Activated naive CD8-positive, alpha-beta T cell treated with anti-CD3 and anti-CD28 coated beads for 36 hours (primary cell): ENCODE measurements around the gene UBAC1. TPM values are rescaled to one million over a fixed set of nuclear protein-coding genes. Genes with fewer than 3 reads are reported as not detected.
"Not testable (repeated sequence)": the region's sequence is repeated elsewhere in the genome, so short reads cannot be mapped to it uniquely, and the experiment has no call there.

ENCODE experiments used
- DNase-seq: peaks from one replicate; pipeline ENCODE4 v3.0.0; 2021
- H3K27ac Mint-ChIP-seq: one replicate; pipeline ENCODE4 v1.8.0; 2022; ENCODE audit warnings: mild to moderate bottlenecking, moderate library complexity, mixed read lengths
- H3K27me3 Mint-ChIP-seq: one replicate; pipeline ENCODE4 v1.8.0; 2022; ENCODE audit warnings: mild to moderate bottlenecking, mixed read lengths
- H3K36me3 Mint-ChIP-seq: one replicate; pipeline ENCODE4 v1.8.0; 2021; ENCODE audit warnings: mild to moderate bottlenecking, mixed read lengths
- H3K4me1 Mint-ChIP-seq: one replicate; pipeline ENCODE4 v1.8.0; 2021; ENCODE audit warnings: mixed read lengths
- H3K4me3 Mint-ChIP-seq: one replicate; pipeline ENCODE4 v1.8.0; 2022; ENCODE audit warnings: mild to moderate bottlenecking, moderate library complexity, mixed read lengths
- H3K9me3 Mint-ChIP-seq: one replicate; pipeline ENCODE4 v1.8.0; 2022; ENCODE audit warnings: mixed read lengths
- total RNA-seq, 2 experiments: library from RNA; stranded (reverse); gene quantifications; one replicate each; pipeline ENCODE4 v1.2.3, GENCODE V29; 2021

Gene UBAC1
- total RNA-seq, 2 experiments from 2014 or later: 30.0 to 32.6 TPM

GRCh38 chr9:135919318-135919890 lies 41.8 kb downstream of the UBAC1 start:
- Mint-ChIP-seq H3K27ac (no peak overlapping the region), H3K4me1 (peaks cover 3% of the 10 kb centered on the region), H3K4me3 (no peak overlapping the region), H3K9me3 (peaks cover 36% of the 10 kb centered on the region), H3K27me3 (no peaks in the 10 kb centered on the region), H3K36me3 (peaks cover 38% of the 10 kb centered on the region)
- no peak for DNase-seq

DNA sequence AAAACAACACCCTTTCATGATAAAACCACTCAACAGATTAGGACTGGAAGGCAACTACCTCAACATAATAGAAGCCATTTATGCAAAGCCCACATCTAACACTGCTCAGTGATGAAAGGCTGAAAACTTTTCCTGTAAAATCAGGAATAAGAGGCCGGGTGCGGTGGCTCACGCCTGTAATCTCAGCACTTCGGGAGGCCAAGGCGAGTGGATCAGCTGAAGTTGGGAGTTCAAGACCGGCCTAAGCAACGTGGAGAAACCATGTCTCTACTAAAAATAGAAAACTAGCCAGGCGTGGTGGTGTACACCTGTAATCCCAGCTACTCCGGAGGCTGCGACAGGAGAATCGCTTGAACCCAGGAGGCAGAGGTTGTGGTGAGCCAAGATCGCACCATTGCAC lies 44.9 kb downstream of the UBAC1 start:
- H3K27me3 Mint-ChIP-seq, H3K4me3 Mint-ChIP-seq, DNase-seq, H3K4me1 Mint-ChIP-seq, H3K27ac Mint-ChIP-seq: not testable (repeated sequence)
- peaks cover 44% of the 10 kb centered on the region for H3K9me3 Mint-ChIP-seq
- H3K36me3 Mint-ChIP-seq: peaks cover 69% of the 10 kb centered on the region

- Mint-ChIP-seq H3K27ac (no peak overlapping the region), H3K9me3 (peaks cover 44% of the 10 kb centered on the region), H3K4me3 (no peak overlapping the region), H3K27me3 (no peaks in the 10 kb centered on the region), H3K4me1 (peaks cover 7% of the 10 kb centered on the region), H3K36me3 (peaks cover 82% of the 10 kb centered on the region)
- DNase-seq: no peak
These were observed 46.3 kb downstream of the UBAC1 start for GRCh38 chr9:135914921-135915320.

DNA sequence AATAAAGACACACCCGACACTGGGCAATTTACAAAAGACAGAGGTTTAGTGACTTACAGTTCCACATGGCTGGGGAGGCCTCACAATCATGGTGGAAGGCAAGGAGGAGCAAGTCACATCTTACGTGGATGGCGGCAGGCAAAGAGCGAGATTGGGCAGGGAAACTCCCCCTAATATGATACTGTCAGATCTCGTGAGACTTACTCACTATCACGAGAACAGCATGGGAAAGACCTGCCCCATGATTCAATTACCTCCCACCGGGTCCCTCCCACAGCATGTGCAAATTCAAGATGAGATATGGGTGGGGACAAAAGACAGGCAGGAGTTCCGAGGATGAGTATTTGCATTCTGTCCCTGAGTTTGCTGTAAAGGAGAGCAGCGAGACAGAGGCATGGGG lies 49.9 kb downstream of the UBAC1 start:
- not testable (repeated sequence) for H3K27ac Mint-ChIP-seq

DNA sequence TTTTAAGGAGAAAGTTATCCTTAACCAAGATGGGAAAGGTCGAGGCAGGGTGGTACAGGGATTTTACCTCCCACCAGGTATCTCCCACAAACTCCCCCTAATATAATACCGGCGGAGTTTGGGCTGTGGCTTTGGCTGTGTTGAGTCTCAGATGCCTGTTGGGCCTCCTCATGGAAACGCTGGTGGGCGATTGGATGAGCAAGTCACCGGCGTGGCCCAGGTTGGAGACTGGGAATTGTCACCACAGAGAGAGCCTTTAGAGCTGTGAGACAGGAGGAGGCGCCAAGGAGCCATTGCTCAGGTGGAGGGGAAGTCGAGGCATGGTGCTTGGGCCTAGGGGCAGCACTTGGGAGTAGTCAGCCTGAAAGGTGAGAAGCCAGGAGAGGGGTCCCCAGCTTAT lies 50.4 kb downstream of the UBAC1 start:
- Mint-ChIP-seq H3K36me3 (peaks cover 69% of the 10 kb centered on the region), H3K9me3 (peaks cover 21% of the 10 kb centered on the region), H3K4me3 (no peak overlapping the region), H3K27me3 (no peaks in the 10 kb centered on the region), H3K27ac (no peak overlapping the region), H3K4me1 (peaks cover 26% of the 10 kb centered on the region)
- DNase-seq: no peak

More for the DNA sequence above, 49.9 kb downstream of the UBAC1 start:
- not testable (repeated sequence) for DNase-seq, H3K4me3 Mint-ChIP-seq, H3K27me3 Mint-ChIP-seq
- Mint-ChIP-seq H3K4me1 (peaks cover 21% of the 10 kb centered on the region), H3K9me3 (peaks cover 26% of the 10 kb centered on the region), H3K36me3 (peaks cover 74% of the 10 kb centered on the region)

GRCh38 chr9:135910216-135910615 lies 51.0 kb downstream of the UBAC1 start:
- no peak for DNase-seq
- Mint-ChIP-seq H3K27ac (no peak overlapping the region), H3K27me3 (no peaks in the 10 kb centered on the region), H3K4me1 (peaks cover 31% of the 10 kb centered on the region), H3K4me3 (no peak overlapping the region), H3K9me3 (peaks cover 16% of the 10 kb centered on the region), H3K36me3 (peaks cover 65% of the 10 kb centered on the region)

DNA sequence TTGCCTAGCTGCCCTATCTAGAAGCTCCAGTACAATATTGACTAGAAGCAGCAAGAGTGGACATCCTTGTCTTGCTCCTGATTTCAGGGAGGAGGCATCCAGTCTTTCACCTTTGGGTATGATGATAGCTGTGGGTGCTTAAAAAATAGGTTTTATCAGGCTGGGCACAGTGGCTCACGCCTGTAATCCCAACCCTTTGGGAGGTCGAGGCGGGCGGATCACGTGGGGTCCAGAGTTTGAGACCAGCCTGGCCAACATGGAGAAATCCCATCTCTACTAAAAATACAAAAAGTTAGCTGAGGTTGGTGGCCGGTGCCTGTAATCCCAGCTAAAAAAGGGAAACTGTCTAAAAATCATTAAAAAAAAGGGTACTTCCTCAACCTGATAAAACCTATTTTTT lies 51.8 kb downstream of the UBAC1 start:
- no peaks in the 10 kb centered on the region for H3K27me3 Mint-ChIP-seq
- H3K4me1 Mint-ChIP-seq: peaks cover 33% of the 10 kb centered on the region
- peak overlapping the region; percentile 81 for H3K4me3 Mint-ChIP-seq
- DNase-seq: no peak
- peaks cover 65% of the 10 kb centered on the region for H3K36me3 Mint-ChIP-seq
- H3K27ac Mint-ChIP-seq: no peak overlapping the region
- H3K9me3 Mint-ChIP-seq: peaks cover 10% of the 10 kb centered on the region

DNA sequence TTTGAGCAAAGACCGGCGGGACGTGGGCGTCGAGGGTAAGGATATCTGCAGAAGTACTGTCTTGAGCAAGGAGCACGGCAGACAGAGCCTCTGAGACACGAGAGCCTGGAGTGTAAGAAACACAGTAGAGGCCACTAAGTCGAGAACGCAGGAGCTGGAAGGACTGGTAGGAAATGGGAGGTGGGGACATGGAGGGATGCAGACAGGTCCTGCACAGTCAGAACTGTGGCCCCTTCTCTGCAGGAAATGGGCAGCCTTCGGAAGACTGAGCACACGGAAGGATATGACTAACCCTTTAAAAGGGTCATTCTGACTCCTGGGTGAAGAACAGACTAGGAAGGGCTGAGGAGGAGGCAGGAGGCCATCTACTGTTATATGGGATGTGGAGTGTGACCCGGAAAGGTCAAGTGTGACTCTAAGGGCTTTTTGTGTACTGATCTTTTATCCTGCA lies 52.4 kb downstream of the UBAC1 start:
- Mint-ChIP-seq H3K9me3 (peaks cover 9% of the 10 kb centered on the region), H3K27ac (peak overlapping the region; percentile 18), H3K36me3 (peaks cover 62% of the 10 kb centered on the region), H3K4me1 (peaks cover 33% of the 10 kb centered on the region), H3K4me3 (peak overlapping the region; percentile 81), H3K27me3 (no peaks in the 10 kb centered on the region)
- no peak for DNase-seq

DNA sequence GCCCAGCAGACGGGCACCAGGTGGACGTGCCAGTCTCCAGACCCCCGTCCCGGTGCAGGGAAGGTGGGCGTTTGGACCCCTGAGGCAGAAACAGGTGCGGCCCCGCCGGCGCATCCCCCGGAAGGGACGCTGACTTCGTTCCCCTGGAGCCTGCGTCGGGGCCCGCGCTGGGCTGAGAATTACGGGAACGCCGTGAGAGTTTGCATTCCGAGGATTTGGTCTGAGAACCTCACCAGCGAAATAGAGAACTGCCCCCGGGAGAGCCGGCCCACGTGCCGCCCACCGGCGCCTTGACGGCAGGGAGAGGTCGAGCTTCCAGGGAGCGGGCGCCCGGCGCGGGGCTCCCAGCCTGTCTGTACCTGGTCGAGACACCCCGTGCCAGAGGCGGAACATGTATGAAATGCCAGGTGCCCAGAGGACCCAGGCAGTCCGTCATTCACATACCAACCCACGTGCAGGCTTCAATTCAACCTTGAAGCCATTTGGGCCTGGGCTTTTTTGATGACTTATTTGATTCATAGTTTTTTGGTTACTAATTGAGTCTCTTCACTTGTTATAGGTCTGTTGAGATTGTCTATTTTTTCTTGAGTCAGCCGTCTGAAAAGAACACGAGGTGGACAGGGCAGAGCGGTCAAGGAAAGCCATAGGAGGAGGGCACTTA lies 53.0 kb downstream of the UBAC1 start:
- peak overlapping the region; percentile 18 for H3K27ac Mint-ChIP-seq
- H3K9me3 Mint-ChIP-seq: peaks cover 4% of the 10 kb centered on the region
- H3K4me1 Mint-ChIP-seq: peaks cover 33% of the 10 kb centered on the region
- H3K36me3 Mint-ChIP-seq: peaks cover 60% of the 10 kb centered on the region
- peak overlapping the region; percentile 81 for H3K4me3 Mint-ChIP-seq
- no peaks in the 10 kb centered on the region for H3K27me3 Mint-ChIP-seq
- peak; percentile 24 for DNase-seq

- Mint-ChIP-seq H3K36me3 (peaks cover 54% of the 10 kb centered on the region), H3K9me3 (peaks cover 4% of the 10 kb centered on the region), H3K4me1 (peaks cover 33% of the 10 kb centered on the region), H3K27ac (peak within 1 kb of the TSS; percentile 76), H3K4me3 (peak within 1 kb of the TSS; percentile 81), H3K27me3 (no peaks in the 10 kb centered on the region)
- peak; percentile 95 for DNase-seq
These were observed 53.6 kb downstream of the UBAC1 start, which contains the start of gene CAMSAP1 for GRCh38 chr9:135907431-135908092. CAMSAP1 (minus strand) TSS chr9:135907546; CDS start chr9:135907159, 387 bp downstream.

- Mint-ChIP-seq H3K4me1 (peaks cover 33% of the 10 kb centered on the region), H3K9me3 (peaks cover 4% of the 10 kb centered on the region), H3K27me3 (no peaks in the 10 kb centered on the region), H3K4me3 (no peak overlapping the region), H3K27ac (no peak overlapping the region), H3K36me3 (peaks cover 50% of the 10 kb centered on the region)
- no peak for DNase-seq
These were observed 54.2 kb downstream of the UBAC1 start for GRCh38 chr9:135907006-135907430.

DNA sequence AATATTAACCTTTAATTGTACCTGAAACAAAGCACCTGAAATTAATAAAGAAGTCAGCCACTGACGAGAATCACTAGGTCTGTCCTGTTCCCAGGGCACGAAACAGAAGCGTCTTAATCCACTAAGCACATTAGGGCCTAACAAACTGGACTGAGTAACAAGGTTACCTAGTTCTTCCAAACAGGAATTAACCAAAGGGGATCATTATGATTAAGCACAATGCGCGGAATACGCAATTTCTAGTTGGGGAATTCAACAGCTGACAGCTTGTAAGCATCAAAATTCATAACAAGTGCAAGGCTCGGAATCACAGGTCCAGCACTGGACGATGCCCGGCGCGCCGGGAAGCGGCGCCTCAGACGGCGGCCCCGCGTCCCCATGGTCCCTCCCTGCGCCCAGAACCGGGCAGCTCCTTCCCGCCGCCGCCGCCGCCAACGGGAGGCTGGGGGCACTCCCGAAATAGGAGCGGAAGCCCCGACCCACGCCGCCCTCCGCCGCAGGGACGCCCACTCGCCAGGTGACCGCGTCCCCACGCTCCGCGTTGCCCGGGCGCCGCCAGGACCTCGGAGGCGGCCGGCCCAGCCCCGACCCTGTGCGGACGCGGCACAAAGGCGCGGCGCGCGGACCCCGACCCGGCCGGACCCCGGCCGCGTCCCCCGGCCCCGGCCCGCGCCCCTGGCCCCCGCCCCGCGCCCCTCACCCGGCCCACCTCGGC lies 54.7 kb downstream of the UBAC1 start:
- peaks cover 33% of the 10 kb centered on the region for H3K4me1 Mint-ChIP-seq
- peak; percentile 30 for DNase-seq
- no peaks in the 10 kb centered on the region for H3K27me3 Mint-ChIP-seq
- peak overlapping the region; percentile 81 for H3K4me3 Mint-ChIP-seq
- H3K27ac Mint-ChIP-seq: peak overlapping the region; percentile 76
- H3K9me3 Mint-ChIP-seq: peaks cover 6% of the 10 kb centered on the region
- peaks cover 50% of the 10 kb centered on the region for H3K36me3 Mint-ChIP-seq

DNA sequence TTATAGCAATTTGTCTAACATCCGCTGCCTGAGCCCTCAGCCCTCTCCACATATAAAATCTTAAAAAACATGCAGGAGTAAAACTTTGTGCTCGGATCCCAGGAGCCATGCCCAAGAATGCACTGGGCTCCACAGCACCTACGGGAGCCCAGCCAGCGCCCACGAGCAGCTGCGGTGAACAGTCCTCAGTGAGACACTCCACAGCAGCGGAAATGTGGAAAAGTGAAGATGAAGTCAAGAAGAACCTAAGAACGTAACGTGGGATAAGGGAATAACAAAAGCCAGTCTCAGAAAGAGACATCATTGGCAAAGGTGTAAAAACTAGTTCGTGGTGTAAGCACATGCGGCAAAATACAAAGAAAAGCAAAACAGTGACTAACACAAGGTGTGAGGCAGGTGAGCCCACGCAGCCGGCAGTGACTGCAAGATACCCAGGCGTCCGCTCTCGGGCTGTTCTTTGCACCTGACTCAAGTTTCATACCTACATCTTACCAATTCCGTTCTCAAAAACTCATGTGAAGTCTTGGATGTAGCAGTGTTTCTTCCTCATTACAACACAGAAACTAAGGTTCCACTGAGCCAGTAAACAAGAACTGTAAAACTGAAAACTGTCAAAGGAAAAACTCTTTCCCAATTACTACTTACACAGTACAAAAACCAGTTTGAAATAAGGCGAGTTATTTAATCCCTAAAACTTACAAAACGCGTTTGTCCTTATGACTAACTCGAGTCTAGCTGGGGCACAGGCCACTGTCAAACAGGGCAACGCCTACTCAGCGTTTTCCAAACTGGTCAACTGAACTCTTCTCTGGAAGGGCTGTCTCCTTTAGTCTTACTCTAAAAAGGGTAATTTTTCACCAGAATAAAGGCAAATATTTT lies 55.6 kb downstream of the UBAC1 start:
- Mint-ChIP-seq H3K9me3 (peaks cover 6% of the 10 kb centered on the region), H3K27me3 (no peaks in the 10 kb centered on the region), H3K36me3 (peaks cover 47% of the 10 kb centered on the region), H3K4me1 (peaks cover 31% of the 10 kb centered on the region), H3K4me3 (peak overlapping the region; percentile 81), H3K27ac (peak overlapping the region; percentile 76)
- DNase-seq: peak; percentile 67
